Kidney epithelial cell (primary cell): ENCODE measurements around the gene PLAGL2. TPM values are rescaled to one million over a fixed set of nuclear protein-coding genes. Genes with fewer than 3 reads are reported as not detected.

Experiments
- DNase-seq: peaks from one replicate; pipeline ENCODE4 v3.0.0-alpha.2; 2010; ENCODE audit warnings: low read depth
- H3K27me3 ChIP-seq: 2 replicates; pipeline ENCODE4 v1.6.0; 2011; ENCODE audit warnings: low read length; ENCODE audit not compliant: control insufficient read depth, insufficient read depth
- H3K36me3 ChIP-seq: 2 replicates; pipeline ENCODE4 v1.5.1; 2011; ENCODE audit warnings: low read length; ENCODE audit not compliant: control insufficient read depth, insufficient read depth
- H3K4me3 ChIP-seq: 2 replicates; pipeline ENCODE4 v1.5.1; 2011; ENCODE audit warnings: low read depth, mild to moderate bottlenecking, control low read depth, low read length
- CTCF ChIP-seq: IDR thresholded peaks from 2 replicates; pipeline ENCODE4 v1.5.1; 2011; ENCODE audit warnings: mild to moderate bottlenecking, moderate library complexity, low read length, control low read depth, inconsistent platforms; ENCODE audit not compliant: insufficient read depth, poor library complexity, severe bottlenecking
- total RNA-seq: library from RNA; depleted of rRNA; stranded (reverse); fragments of >200 nt; gene quantifications from 2 replicates; pipeline ENCODE4 v1.2.3, GENCODE V29; 2015

Gene PLAGL2
- total RNA-seq, 1 donor from 2014 or later = 13.5 TPM

- no peak for TF ChIP-seq CTCF
- no peak for DNase-seq
- Histone ChIP-seq H3K27me3 (no peaks in the 10 kb centered on the region), H3K36me3 (peaks cover 3% of the 10 kb centered on the region), H3K4me3 (peak overlapping the region; percentile 100)
These were observed 1.1 kb upstream of the PLAGL2 start for GRCh38 chr20:32208499-32209154.

- TF ChIP-seq CTCF = no peak
- H3K4me3 ChIP-seq = peak overlapping the region; percentile 100
- no peaks in the 10 kb centered on the region for H3K27me3 ChIP-seq
- H3K36me3 ChIP-seq = peaks cover 3% of the 10 kb centered on the region
- no peak for DNase-seq
These were observed 550 bp downstream of the PLAGL2 start for GRCh38 chr20:32206760-32207625.

GRCh38 chr20:32205843-32206759, 1.4 kb downstream of the PLAGL2 start:
- H3K27me3 ChIP-seq = no peaks in the 10 kb centered on the region
- TF ChIP-seq CTCF = no peak
- peaks cover 1% of the 10 kb centered on the region for H3K36me3 ChIP-seq
- DNase-seq = no peak
- H3K4me3 ChIP-seq = peak overlapping the region; percentile 100

GRCh38 chr20:32205110-32205842, 2.3 kb downstream of the PLAGL2 start:
- TF ChIP-seq CTCF = no peak
- Histone ChIP-seq H3K27me3 (no peaks in the 10 kb centered on the region), H3K36me3 (peaks cover 1% of the 10 kb centered on the region), H3K4me3 (no peak overlapping the region)
- DNase-seq = no peak
